ENCODE measurements around the gene INPP5J. TPM values are rescaled to one million over a fixed set of nuclear protein-coding genes. Genes with fewer than 3 reads are reported as not detected.

Gene INPP5J
- total and polyA plus RNA-seq, 11 donors, result 8.4 to 23.1 (median 19.5) TPM

GRCh38 chr22:31085493-31085824 lies 37.3 kb upstream of the INPP5J start:
- no peak for TF ChIP-seq POLR2A (IDR thresholded peaks at IDR 0.05)
- peak in 2 of 12 donors; percentile 2 to 4 for TF ChIP-seq CTCF (IDR thresholded peaks at IDR 0.05)
- H3K27me3 ChIP-seq, result no peaks in the 10 kb centered on the region
- H3K9me3 ChIP-seq, result no peaks in the 10 kb centered on the region
- peak overlapping the region; percentile 89 to 99 (median 96) for H3K27ac ChIP-seq
- 15 to 25% (median 19%) methylated on average over 13 of the region's 13 CpGs for WGBS, 4 donors
- ATAC-seq (peak in 3 of 4 donors; percentile 1 to 18 (median 1)), DNase-seq (peak; percentile 62 to 75 (median 66))
- H3K4me1 ChIP-seq, result peaks cover 4 to 78% (median 42%) of the 10 kb centered on the region in 12 donors
- intact Hi-C loops (cut with DNase I), result loop anchor here in 8 of 10 donors (1.0 to 5.0 kb wide), 7 partner anchors 67 to 147 kb away; no protein-coding TSS in a partner anchor
- H3K36me3 ChIP-seq, result peaks cover 0 to 49% (median 31%) of the 10 kb centered on the region in 9 donors
- peak overlapping the region; percentile 51 to 100 (median 76) for H3K4me3 ChIP-seq

GRCh38 chr22:31085928-31086327 lies 36.8 kb upstream of the INPP5J start:
- peaks cover 0 to 54% (median 35%) of the 10 kb centered on the region in 9 donors for H3K36me3 ChIP-seq
- intact Hi-C loops (cut with DNase I), result loop anchor here (1.0 to 5.0 kb wide), 7 partner anchors 66 to 146 kb away; no protein-coding TSS in a partner anchor
- H3K9me3 ChIP-seq, result no peaks in the 10 kb centered on the region
- WGBS, 4 donors, result 62 to 84% (median 73%) methylated on average over 2 to 3 of the region's 3 CpGs
- peak overlapping the region in 9 of 12 donors; percentile 70 to 100 (median 79) for H3K4me3 ChIP-seq
- DNase-seq, result no peak
- peak overlapping the region; percentile 89 to 99 (median 96) for H3K27ac ChIP-seq
- no peaks in the 10 kb centered on the region for H3K27me3 ChIP-seq
- TF ChIP-seq POLR2A (IDR thresholded peaks at IDR 0.05) (no peak), CTCF (IDR thresholded peaks at IDR 0.05) (no peak)
- ATAC-seq, result no peak
- peaks cover 4 to 78% (median 39%) of the 10 kb centered on the region in 12 donors for H3K4me1 ChIP-seq

- peaks cover 0 to 84% (median 37%) of the 10 kb centered on the region in 12 donors for H3K4me1 ChIP-seq
- no peak for TF ChIP-seq POLR2A (IDR thresholded peaks at IDR 0.05)
- no peak for TF ChIP-seq CTCF (IDR thresholded peaks at IDR 0.05)
- intact Hi-C loops (cut with DNase I), result loop anchor here in 5 of 10 donors (1.0 to 5.0 kb wide), 4 partner anchors 65 to 145 kb away; no protein-coding TSS in a partner anchor
- 53 to 66% (median 56%) methylated on average over 7 to 8 of the region's 8 CpGs for WGBS, 4 donors
- DNase-seq, result peak in 1 of 5 donors; percentile 25
- H3K27ac ChIP-seq, result peak overlapping the region in 11 of 12 donors; percentile 26 to 99 (median 95)
- H3K36me3 ChIP-seq, result peaks cover 3 to 63% (median 44%) of the 10 kb centered on the region in 9 donors
- no peak overlapping the region for H3K4me3 ChIP-seq
- H3K9me3 ChIP-seq, result no peaks in the 10 kb centered on the region
- H3K27me3 ChIP-seq, result no peaks in the 10 kb centered on the region
- ATAC-seq, result no peak
Observed at GRCh38 chr22:31086703-31087330, 35.9 kb upstream of the INPP5J start.

- peak overlapping the region in 9 of 12 donors; percentile 2 to 99 (median 40) for H3K27ac ChIP-seq
- intact Hi-C loops (cut with DNase I), result loop anchor here in 7 of 10 donors (2.0 to 5.0 kb wide), 4 partner anchors 61 to 145 kb away; no protein-coding TSS in a partner anchor
- ATAC-seq (no peak), DNase-seq (no peak)
- no peak overlapping the region for H3K4me3 ChIP-seq
- H3K36me3 ChIP-seq, result peaks cover 3 to 73% (median 54%) of the 10 kb centered on the region in 9 donors
- no peaks in the 10 kb centered on the region for H3K27me3 ChIP-seq
- peaks cover 2 to 85% (median 35%) of the 10 kb centered on the region in 12 donors for H3K4me1 ChIP-seq
- 73 to 90% (median 83%) methylated on average over 13 to 21 of the region's 21 CpGs for WGBS, 4 donors
- no peaks in the 10 kb centered on the region for H3K9me3 ChIP-seq
- no peak for TF ChIP-seq POLR2A (IDR thresholded peaks at IDR 0.05)
- TF ChIP-seq CTCF (IDR thresholded peaks at IDR 0.05), result no peak
Observed at GRCh38 chr22:31087744-31088215, 35.0 kb upstream of the INPP5J start.

All from heart left ventricle (tissue), 16 donors.